NCI-H1417 (cell line): ENCODE data around the gene STEAP2.

Experiments
- DNase-seq, 3 experiments: peaks; one replicate each; lab custom pipeline; 2025; lab: John Stamatoyannopoulos, UW

STEAP2 gene

DNA sequence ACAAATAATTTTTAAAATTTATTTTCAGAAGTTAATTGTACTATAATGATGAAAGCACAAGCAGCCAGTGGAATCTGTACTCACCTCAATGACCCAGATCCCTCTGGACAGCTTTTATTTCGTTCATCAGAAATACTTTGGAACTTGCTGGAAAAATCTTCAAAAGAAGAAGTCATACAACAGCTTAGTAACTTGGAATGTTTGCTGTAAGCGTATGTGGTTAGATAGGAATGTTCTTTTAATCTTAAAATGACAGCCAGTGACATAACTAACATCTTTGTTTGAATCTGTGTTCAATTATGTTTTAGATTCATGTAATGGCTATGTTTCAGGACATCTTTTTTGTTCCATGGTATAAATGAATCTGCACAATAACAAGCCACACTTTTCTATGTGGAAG is 60.2 kb downstream of the STEAP2 start:
- no peak for DNase-seq

DNA sequence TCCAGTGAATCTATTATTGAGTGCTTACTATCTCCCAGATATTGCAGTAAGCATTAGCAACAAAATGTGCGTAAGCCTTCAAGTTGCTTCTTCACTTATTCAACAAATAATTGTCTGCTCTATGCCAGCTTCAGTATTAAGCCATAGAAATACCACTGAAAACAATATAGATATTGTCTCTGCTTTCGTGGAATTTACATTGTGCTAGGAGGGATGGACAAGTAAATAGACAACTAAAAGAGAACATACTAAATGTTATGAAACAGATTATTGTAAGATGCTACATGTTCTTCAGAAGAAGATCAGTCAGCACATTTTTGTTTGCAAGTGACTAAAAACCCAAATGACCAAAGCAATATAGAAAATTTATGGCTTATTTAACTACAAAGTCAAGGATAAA is 60.7 kb downstream of the STEAP2 start:
- DNase-seq, result no peak

DNA sequence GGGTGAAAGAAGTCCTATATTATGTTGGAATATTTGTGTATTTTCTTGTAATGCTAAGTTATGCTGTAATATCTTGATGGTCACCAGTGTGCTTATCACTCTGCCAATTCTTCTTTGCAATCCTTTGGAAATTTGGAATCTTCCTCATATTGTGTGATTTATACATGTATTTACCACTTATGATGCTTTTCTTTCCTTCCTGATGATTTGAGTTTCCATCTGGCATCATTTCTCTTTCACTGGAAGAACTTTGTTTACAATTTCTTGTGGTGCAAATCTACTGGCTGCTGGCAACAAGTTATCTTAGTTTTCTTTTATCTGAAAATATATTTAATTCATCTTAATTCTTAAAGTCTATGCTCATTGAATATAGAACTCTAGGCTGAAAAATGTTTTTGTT is 62.6 kb downstream of the STEAP2 start:
- no peak for DNase-seq

DNA sequence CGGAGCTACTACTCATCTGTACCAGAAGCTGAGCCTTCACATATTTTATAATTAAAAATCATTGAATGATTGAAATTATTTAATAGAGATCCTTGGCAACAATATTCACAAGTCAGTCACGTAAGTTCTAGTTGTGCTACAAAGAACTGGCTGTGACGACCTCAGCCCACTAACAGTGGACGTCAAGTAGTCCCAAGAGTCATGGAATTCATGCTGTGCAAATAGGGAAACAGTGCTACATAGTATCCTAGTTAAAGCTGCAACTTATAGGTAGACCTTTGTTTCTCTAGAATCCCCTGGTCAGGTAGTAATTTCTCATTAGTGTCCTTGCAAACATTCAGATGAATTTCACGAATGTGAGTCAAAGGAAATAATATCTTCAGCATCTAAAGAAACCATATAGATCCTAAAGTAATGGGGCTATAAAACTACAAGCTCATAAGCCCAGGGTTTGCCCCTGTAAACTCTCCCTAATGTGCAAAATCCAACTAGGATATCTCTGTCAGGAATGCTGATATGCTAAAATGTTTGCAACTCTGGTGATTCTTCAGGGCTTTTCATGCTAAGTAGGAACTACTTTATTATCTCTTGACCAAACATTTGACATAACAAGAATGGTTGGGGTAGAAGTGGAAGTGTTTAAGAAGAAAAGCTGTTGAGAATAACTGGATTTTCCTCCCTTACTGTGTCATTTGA is 64.6 kb downstream of the STEAP2 start:
- no peak for DNase-seq
